Spleen (tissue), 7 donors: ENCODE data around the gene ARL15.

Experiments used
- POLR2A ChIP-seq, 3 donors: fragments of 450-650 bp; IDR thresholded peaks; one replicate each; pipeline ENCODE4 v1.5.1; 2017; ENCODE audit warnings: antibody characterized with exemption in 3 of 3, mild to moderate bottlenecking in 1 of 3
- POLR2AphosphoS5 ChIP-seq, 3 donors: sonication (generic); formaldehyde crosslinking; IDR thresholded peaks; one replicate each; pipeline ENCODE4 v1.5.1; 2017; ENCODE audit warnings: antibody characterized with exemption in 3 of 3
- TF ChIP-seq, protein P1 (sequence below), 11 experiments: fragments of 200-600 bp in 7 of 11; fragments of 450-650 bp in 4 of 11; sonication (generic) in 4 of 11; IDR thresholded peaks in 8 of 11; conservative IDR thresholded peaks in 3 of 11; 1 replicate in 7 of 11; 2 replicates in 4 of 11; pipeline versions ENCODE4 v1.4.0 to v1.8.0; 2016 to 2021; ENCODE audit warnings: antibody characterized with exemption in 11 of 11, inconsistent platforms in 4 of 11, mild to moderate bottlenecking in 1 of 11
- donor health status: DM: no; HTN: no; CAD: no; lungs with moderate emphysema.
- donor health status: DM: no; HTN: no; CAD: no.
- donor health status: DM: no; HTN: no; CAD: no.

DNA sequence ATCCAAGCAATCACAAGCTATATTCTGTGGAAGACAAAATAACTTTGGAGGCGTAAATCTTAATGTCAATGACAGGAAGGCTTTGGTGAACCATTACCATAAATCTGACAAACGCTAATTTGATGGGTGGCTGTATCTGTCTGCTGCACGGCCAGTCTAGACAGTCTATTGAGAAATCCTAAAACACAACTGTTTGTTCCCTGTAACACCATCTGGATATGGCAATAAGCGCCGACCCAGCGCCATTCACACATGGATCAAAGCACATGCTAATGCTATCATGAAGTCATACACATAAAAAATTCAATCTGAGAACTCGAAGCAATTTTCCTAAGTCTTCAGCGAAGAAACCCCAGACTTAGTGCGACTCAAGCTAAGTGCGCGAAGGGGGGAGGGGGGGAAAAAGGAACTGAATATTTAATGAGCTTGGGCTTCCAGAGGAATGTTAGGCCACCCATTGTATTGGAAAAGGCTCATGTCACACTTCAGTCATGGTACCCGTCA, 95.1 kb downstream of the ARL15 start:
- no peak for TF ChIP-seq POLR2A (IDR thresholded peaks at IDR 0.05)
- TF ChIP-seq, protein P1, sequence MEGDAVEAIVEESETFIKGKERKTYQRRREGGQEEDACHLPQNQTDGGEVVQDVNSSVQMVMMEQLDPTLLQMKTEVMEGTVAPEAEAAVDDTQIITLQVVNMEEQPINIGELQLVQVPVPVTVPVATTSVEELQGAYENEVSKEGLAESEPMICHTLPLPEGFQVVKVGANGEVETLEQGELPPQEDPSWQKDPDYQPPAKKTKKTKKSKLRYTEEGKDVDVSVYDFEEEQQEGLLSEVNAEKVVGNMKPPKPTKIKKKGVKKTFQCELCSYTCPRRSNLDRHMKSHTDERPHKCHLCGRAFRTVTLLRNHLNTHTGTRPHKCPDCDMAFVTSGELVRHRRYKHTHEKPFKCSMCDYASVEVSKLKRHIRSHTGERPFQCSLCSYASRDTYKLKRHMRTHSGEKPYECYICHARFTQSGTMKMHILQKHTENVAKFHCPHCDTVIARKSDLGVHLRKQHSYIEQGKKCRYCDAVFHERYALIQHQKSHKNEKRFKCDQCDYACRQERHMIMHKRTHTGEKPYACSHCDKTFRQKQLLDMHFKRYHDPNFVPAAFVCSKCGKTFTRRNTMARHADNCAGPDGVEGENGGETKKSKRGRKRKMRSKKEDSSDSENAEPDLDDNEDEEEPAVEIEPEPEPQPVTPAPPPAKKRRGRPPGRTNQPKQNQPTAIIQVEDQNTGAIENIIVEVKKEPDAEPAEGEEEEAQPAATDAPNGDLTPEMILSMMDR (IDR thresholded peaks at IDR 0.05 in 8 of 11, conservative IDR thresholded peaks at IDR 0.05 in 3 of 11), result no peak
- no peak for TF ChIP-seq POLR2AphosphoS5 (IDR thresholded peaks at IDR 0.05)
